H1 (cell line): ENCODE measurements around the gene LRRC56. TPM values are rescaled to one million over a fixed set of nuclear protein-coding genes. Genes with fewer than 3 reads are reported as not detected.

Experiments used
- JUND ChIP-seq: IDR thresholded peaks from 2 replicates; pipeline ENCODE4 v1.6.1; 2011; ENCODE audit warnings: mild to moderate bottlenecking, improper control_type of control experiment, low read length
- NANOG ChIP-seq: IDR thresholded peaks from 2 replicates; pipeline ENCODE4 v1.6.1; 2011; ENCODE audit warnings: low read length, low read depth, mild to moderate bottlenecking, inconsistent platforms; ENCODE audit not compliant: insufficient read depth, poor library complexity, severe bottlenecking
- TCF12 ChIP-seq: IDR thresholded peaks from 2 replicates; pipeline ENCODE4 v1.6.1; 2011; ENCODE audit warnings: low read depth, mild to moderate bottlenecking, low read length
- polyA plus RNA-seq, 7 experiments: library from polyadenylated mRNA; depleted of rRNA in 3 of 7; stranded (reverse) in 5 of 7; unstranded in 2 of 7; fragments of >200 nt in 5 of 7; fragments of 200-250 nt in 2 of 7; gene quantifications; 1 replicate in 5 of 7; 2 replicates in 1 of 7; 4 replicates in 1 of 7; pipeline versions ENCODE4 v1.2.1 to v1.2.3, GENCODE V29; 2011 to 2013; ENCODE audit warnings: missing spikeins in 2 of 7, mixed read lengths in 2 of 7
- total RNA-seq: library from RNA; stranded (reverse); fragmentation: NEBNext Ultra II Directional; extraction: Animal tissue kit (Norgen Biotek cat#: 25700); gene quantifications from 2 replicates; pipeline ENCODE4 v1.2.1, GENCODE V29; 2021
- TF ChIP-seq, protein P1 (sequence below): fragments of 300-600 bp; sonication (generic); IDR thresholded peaks from 2 replicates; pipeline ENCODE4 v1.7.1; 2012; ENCODE audit warnings: low read length, moderate library complexity, mild to moderate bottlenecking, inconsistent platforms; ENCODE audit not compliant: insufficient replicate concordance

The LRRC56 gene
- total and polyA plus RNA-seq, 2 of the 8 experiments (the other 6 are each of a cell fraction or from before 2014, with no cell fraction given) = 0.94 to 1.9 TPM

DNA sequence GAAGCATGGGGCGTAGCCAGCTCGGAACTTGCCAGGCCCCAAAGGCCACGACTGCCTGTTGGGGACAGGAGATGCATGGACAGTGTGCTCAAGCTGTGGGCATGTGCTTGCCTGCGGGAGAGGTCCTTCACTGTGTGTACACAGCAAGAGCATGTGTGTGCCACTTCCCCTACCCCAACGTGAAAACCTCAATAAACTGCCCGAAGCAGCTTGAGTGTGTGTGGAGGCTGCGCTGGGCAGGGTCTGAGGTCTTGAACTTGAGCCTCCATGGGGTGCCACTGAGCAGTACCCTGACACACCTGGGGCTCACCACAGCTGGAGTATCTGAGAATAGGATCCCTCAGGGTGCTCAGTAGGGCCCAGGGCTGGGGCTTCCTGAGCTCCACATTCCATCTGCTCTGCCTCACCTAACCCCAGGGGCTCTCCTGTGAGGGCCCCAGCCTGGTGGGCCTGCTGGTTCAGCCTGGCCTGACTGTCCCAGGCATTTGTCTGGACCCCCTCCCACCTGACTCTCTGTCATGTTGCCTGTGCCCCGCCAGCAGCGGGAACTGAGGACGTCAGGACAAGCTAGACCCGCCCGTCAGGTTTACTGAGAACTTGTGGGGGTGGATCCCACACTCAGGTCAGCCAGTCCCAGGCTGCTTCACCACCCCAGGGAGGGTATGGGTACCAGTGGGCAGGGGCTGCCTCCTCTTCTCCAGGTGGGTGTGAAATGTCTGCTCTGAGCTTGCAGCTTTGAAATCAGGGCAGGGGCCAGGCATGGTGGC is 26.7 kb downstream of the LRRC56 start (continued):
- TF ChIP-seq NANOG = no peak
- TF ChIP-seq TCF12 = no peak
- TF ChIP-seq JUND = no peak
- TF ChIP-seq, protein P1, sequence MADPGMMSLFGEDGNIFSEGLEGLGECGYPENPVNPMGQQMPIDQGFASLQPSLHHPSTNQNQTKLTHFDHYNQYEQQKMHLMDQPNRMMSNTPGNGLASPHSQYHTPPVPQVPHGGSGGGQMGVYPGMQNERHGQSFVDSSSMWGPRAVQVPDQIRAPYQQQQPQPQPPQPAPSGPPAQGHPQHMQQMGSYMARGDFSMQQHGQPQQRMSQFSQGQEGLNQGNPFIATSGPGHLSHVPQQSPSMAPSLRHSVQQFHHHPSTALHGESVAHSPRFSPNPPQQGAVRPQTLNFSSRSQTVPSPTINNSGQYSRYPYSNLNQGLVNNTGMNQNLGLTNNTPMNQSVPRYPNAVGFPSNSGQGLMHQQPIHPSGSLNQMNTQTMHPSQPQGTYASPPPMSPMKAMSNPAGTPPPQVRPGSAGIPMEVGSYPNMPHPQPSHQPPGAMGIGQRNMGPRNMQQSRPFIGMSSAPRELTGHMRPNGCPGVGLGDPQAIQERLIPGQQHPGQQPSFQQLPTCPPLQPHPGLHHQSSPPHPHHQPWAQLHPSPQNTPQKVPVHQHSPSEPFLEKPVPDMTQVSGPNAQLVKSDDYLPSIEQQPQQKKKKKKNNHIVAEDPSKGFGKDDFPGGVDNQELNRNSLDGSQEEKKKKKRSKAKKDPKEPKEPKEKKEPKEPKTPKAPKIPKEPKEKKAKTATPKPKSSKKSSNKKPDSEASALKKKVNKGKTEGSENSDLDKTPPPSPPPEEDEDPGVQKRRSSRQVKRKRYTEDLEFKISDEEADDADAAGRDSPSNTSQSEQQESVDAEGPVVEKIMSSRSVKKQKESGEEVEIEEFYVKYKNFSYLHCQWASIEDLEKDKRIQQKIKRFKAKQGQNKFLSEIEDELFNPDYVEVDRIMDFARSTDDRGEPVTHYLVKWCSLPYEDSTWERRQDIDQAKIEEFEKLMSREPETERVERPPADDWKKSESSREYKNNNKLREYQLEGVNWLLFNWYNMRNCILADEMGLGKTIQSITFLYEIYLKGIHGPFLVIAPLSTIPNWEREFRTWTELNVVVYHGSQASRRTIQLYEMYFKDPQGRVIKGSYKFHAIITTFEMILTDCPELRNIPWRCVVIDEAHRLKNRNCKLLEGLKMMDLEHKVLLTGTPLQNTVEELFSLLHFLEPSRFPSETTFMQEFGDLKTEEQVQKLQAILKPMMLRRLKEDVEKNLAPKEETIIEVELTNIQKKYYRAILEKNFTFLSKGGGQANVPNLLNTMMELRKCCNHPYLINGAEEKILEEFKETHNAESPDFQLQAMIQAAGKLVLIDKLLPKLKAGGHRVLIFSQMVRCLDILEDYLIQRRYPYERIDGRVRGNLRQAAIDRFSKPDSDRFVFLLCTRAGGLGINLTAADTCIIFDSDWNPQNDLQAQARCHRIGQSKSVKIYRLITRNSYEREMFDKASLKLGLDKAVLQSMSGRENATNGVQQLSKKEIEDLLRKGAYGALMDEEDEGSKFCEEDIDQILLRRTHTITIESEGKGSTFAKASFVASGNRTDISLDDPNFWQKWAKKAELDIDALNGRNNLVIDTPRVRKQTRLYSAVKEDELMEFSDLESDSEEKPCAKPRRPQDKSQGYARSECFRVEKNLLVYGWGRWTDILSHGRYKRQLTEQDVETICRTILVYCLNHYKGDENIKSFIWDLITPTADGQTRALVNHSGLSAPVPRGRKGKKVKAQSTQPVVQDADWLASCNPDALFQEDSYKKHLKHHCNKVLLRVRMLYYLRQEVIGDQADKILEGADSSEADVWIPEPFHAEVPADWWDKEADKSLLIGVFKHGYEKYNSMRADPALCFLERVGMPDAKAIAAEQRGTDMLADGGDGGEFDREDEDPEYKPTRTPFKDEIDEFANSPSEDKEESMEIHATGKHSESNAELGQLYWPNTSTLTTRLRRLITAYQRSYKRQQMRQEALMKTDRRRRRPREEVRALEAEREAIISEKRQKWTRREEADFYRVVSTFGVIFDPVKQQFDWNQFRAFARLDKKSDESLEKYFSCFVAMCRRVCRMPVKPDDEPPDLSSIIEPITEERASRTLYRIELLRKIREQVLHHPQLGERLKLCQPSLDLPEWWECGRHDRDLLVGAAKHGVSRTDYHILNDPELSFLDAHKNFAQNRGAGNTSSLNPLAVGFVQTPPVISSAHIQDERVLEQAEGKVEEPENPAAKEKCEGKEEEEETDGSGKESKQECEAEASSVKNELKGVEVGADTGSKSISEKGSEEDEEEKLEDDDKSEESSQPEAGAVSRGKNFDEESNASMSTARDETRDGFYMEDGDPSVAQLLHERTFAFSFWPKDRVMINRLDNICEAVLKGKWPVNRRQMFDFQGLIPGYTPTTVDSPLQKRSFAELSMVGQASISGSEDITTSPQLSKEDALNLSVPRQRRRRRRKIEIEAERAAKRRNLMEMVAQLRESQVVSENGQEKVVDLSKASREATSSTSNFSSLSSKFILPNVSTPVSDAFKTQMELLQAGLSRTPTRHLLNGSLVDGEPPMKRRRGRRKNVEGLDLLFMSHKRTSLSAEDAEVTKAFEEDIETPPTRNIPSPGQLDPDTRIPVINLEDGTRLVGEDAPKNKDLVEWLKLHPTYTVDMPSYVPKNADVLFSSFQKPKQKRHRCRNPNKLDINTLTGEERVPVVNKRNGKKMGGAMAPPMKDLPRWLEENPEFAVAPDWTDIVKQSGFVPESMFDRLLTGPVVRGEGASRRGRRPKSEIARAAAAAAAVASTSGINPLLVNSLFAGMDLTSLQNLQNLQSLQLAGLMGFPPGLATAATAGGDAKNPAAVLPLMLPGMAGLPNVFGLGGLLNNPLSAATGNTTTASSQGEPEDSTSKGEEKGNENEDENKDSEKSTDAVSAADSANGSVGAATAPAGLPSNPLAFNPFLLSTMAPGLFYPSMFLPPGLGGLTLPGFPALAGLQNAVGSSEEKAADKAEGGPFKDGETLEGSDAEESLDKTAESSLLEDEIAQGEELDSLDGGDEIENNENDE = no peak
